ENCODE data around the gene ASB16.

DNA sequence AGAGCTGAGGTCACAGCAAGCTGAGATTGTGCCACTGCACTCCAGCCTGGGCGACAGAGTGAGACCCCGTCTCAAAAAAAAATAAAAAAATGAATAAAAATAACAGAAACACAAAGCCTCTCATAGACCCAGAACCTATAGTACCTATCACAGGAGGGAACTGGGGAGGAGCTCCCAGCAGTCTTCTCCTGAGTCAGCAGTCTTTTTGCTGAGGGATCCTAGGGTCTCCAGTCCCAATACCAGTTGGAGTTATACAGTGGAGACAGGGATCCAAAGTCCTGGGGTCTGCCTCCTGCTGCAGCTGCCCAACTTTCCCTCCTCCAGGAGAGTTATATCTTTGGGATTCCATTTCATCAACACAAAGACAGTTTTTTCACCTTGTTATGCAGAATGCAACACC, 12.5 kb downstream of the ASB16 start:
- TF ChIP-seq, protein P1, sequence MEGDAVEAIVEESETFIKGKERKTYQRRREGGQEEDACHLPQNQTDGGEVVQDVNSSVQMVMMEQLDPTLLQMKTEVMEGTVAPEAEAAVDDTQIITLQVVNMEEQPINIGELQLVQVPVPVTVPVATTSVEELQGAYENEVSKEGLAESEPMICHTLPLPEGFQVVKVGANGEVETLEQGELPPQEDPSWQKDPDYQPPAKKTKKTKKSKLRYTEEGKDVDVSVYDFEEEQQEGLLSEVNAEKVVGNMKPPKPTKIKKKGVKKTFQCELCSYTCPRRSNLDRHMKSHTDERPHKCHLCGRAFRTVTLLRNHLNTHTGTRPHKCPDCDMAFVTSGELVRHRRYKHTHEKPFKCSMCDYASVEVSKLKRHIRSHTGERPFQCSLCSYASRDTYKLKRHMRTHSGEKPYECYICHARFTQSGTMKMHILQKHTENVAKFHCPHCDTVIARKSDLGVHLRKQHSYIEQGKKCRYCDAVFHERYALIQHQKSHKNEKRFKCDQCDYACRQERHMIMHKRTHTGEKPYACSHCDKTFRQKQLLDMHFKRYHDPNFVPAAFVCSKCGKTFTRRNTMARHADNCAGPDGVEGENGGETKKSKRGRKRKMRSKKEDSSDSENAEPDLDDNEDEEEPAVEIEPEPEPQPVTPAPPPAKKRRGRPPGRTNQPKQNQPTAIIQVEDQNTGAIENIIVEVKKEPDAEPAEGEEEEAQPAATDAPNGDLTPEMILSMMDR (IDR thresholded peaks at IDR 0.05) = no peak
- TF ChIP-seq POLR2A (IDR thresholded peaks at IDR 0.05) = no peak
